SK-N-SH treated with all-trans-retinoic acid at 6 μM for 48 hours (cell line): ENCODE data around the gene HOXA2.

ENCODE experiments used
- ARNTL ChIP-seq: fragments of 450-650 bp; formaldehyde crosslinking; IDR thresholded peaks from 2 replicates; pipeline ENCODE4 v1.5.0; 2020; ENCODE audit warnings: low read depth, mild to moderate bottlenecking, moderate library complexity, borderline replicate concordance
- TOX ChIP-seq: fragments of 250-450 bp; sonication (Bioruptor Pico); IDR thresholded peaks from 2 replicates; pipeline ENCODE4 v1.8.0; 2021; ENCODE audit warnings: mild to moderate bottlenecking, moderate library complexity, borderline replicate concordance
- ZC3H10 ChIP-seq: fragments of 250-450 bp; sonication (Bioruptor Pico); IDR thresholded peaks from 2 replicates; pipeline ENCODE4 v1.5.1; 2021; ENCODE audit warnings: mild to moderate bottlenecking, moderate library complexity
- ZFP3 ChIP-seq: fragments of 250-450 bp; sonication (Bioruptor Pico); IDR thresholded peaks from 2 replicates; pipeline ENCODE4 v1.5.0; 2020; ENCODE audit warnings: mild to moderate bottlenecking, moderate library complexity
- ZNF565 ChIP-seq: fragments of 450-650 bp; formaldehyde crosslinking; conservative IDR thresholded peaks from 2 replicates; pipeline ENCODE4 v1.5.0; 2020; ENCODE audit warnings: low read depth, mild to moderate bottlenecking, moderate library complexity
- ZNF8 ChIP-seq: fragments of 450-650 bp; formaldehyde crosslinking; IDR thresholded peaks from 2 replicates; pipeline ENCODE4 v1.5.0; 2020; ENCODE audit warnings: mild to moderate bottlenecking, moderate library complexity
- TF ChIP-seq, protein P1 (sequence below): fragments of 250-450 bp; sonication (Bioruptor Pico); IDR thresholded peaks from 2 replicates; pipeline ENCODE4 v1.8.0; 2020; ENCODE audit warnings: mild to moderate bottlenecking, moderate library complexity, borderline replicate concordance
- TF ChIP-seq, protein P2 (sequence below): fragments of 250-450 bp; sonication (Bioruptor Pico); IDR thresholded peaks from 2 replicates; pipeline ENCODE4 v1.5.1; 2021; ENCODE audit warnings: mild to moderate bottlenecking, moderate library complexity
- TF ChIP-seq, protein P3 (sequence below): fragments of 250-450 bp; sonication (Bioruptor Pico); IDR thresholded peaks from 2 replicates; pipeline ENCODE4 v1.5.1; 2020; ENCODE audit warnings: low read depth, mild to moderate bottlenecking, moderate library complexity

DNA sequence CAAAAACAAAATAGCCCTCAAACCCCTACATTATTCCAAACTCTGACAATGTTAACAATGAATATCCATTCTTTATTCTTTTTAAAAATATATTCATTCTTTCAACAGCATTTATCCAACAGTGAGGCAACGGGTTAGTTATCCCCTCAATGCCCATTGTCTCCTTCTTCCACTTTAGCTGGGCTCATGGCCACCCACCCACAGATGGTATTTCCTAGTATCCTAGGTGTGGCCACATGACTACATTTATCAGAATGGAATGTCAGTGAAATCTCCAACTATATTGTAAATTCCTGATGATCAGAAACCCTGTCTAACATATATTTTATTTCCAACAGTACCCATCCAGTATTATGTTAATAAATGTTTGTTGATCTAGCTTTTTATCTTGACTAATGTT is 20.3 kb downstream of the HOXA2 start:
- TF ChIP-seq ZC3H10 (CRISPR knock-in tag) (no peak), ZNF565 (CRISPR knock-in tag) (no peak), ARNTL (CRISPR knock-in tag) (no peak), ZNF8 (no peak), ZFP3 (no peak), TOX (CRISPR knock-in tag) (no peak)
- TF ChIP-seq, protein P1, sequence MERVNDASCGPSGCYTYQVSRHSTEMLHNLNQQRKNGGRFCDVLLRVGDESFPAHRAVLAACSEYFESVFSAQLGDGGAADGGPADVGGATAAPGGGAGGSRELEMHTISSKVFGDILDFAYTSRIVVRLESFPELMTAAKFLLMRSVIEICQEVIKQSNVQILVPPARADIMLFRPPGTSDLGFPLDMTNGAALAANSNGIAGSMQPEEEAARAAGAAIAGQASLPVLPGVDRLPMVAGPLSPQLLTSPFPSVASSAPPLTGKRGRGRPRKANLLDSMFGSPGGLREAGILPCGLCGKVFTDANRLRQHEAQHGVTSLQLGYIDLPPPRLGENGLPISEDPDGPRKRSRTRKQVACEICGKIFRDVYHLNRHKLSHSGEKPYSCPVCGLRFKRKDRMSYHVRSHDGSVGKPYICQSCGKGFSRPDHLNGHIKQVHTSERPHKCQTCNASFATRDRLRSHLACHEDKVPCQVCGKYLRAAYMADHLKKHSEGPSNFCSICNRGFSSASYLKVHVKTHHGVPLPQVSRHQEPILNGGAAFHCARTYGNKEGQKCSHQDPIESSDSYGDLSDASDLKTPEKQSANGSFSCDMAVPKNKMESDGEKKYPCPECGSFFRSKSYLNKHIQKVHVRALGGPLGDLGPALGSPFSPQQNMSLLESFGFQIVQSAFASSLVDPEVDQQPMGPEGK (CRISPR knock-in tag), result no peak
- TF ChIP-seq, protein P2, sequence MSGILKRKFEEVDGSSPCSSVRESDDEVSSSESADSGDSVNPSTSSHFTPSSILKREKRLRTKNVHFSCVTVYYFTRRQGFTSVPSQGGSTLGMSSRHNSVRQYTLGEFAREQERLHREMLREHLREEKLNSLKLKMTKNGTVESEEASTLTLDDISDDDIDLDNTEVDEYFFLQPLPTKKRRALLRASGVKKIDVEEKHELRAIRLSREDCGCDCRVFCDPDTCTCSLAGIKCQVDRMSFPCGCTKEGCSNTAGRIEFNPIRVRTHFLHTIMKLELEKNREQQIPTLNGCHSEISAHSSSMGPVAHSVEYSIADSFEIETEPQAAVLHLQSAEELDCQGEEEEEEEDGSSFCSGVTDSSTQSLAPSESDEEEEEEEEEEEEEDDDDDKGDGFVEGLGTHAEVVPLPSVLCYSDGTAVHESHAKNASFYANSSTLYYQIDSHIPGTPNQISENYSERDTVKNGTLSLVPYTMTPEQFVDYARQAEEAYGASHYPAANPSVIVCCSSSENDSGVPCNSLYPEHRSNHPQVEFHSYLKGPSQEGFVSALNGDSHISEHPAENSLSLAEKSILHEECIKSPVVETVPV (CRISPR knock-in tag), result no peak
- TF ChIP-seq, protein P3, sequence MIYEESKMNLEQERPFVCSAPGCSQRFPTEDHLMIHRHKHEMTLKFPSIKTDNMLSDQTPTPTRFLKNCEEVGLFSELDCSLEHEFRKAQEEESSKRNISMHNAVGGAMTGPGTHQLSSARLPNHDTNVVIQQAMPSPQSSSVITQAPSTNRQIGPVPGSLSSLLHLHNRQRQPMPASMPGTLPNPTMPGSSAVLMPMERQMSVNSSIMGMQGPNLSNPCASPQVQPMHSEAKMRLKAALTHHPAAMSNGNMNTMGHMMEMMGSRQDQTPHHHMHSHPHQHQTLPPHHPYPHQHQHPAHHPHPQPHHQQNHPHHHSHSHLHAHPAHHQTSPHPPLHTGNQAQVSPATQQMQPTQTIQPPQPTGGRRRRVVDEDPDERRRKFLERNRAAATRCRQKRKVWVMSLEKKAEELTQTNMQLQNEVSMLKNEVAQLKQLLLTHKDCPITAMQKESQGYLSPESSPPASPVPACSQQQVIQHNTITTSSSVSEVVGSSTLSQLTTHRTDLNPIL (CRISPR knock-in tag), result no peak
